ENCODE results near the gene SH3RF3. TPM values are rescaled to one million over a fixed set of nuclear protein-coding genes. Genes with fewer than 3 reads are reported as not detected.

SH3RF3 gene
- total RNA-seq, 2 donors from 2014 or later = 1.3 to 2.5 TPM

GRCh38 chr2:109455731-109456691 is 327.0 kb downstream of the SH3RF3 start:
- Histone ChIP-seq H3K27me3 (no peaks in the 10 kb centered on the region), H3K9ac (ENCODE audit: low read depth in 2 of 2, low read length in 2 of 2) (no peak overlapping the region), H3K4me1 (no peaks in the 10 kb centered on the region), H3K9me3 (no peaks in the 10 kb centered on the region), H3K27ac (no peak overlapping the region), H3K4me3 (no peak overlapping the region), H3K36me3 (no peaks in the 10 kb centered on the region)
- TF ChIP-seq CTCF (IDR thresholded peaks at IDR 0.05) = no peak
- no peak for DNase-seq
- intact Hi-C loops (cut with DNase I) = no loop called here

GRCh38 chr2:109456776-109457175 is 327.8 kb downstream of the SH3RF3 start:
- H3K9ac ChIP-seq (ENCODE audit: low read depth in 2 of 2, low read length in 2 of 2) = no peak overlapping the region
- intact Hi-C loops (cut with DNase I) = no loop called here
- H3K27me3 ChIP-seq = no peaks in the 10 kb centered on the region
- H3K4me3 ChIP-seq = no peak overlapping the region
- H3K4me1 ChIP-seq = no peaks in the 10 kb centered on the region
- no peak for TF ChIP-seq CTCF (IDR thresholded peaks at IDR 0.05)
- no peak for DNase-seq
- H3K36me3 ChIP-seq = no peaks in the 10 kb centered on the region
- H3K9me3 ChIP-seq = no peaks in the 10 kb centered on the region
- no peak overlapping the region for H3K27ac ChIP-seq

- Histone ChIP-seq H3K27ac (no peak overlapping the region), H3K36me3 (no peaks in the 10 kb centered on the region), H3K9ac (ENCODE audit: low read depth in 2 of 2, low read length in 2 of 2) (no peak overlapping the region), H3K4me3 (no peak overlapping the region), H3K9me3 (no peaks in the 10 kb centered on the region), H3K4me1 (no peaks in the 10 kb centered on the region), H3K27me3 (no peaks in the 10 kb centered on the region)
- intact Hi-C loops (cut with DNase I) = no loop called here
- no peak for TF ChIP-seq CTCF (IDR thresholded peaks at IDR 0.05)
- DNase-seq = no peak
These were observed 328.4 kb downstream of the SH3RF3 start for GRCh38 chr2:109457366-109457765.

- Histone ChIP-seq H3K27ac (no peak overlapping the region), H3K9me3 (no peaks in the 10 kb centered on the region), H3K27me3 (no peaks in the 10 kb centered on the region), H3K4me1 (no peaks in the 10 kb centered on the region), H3K36me3 (no peaks in the 10 kb centered on the region), H3K4me3 (no peak overlapping the region), H3K9ac (ENCODE audit: low read depth in 2 of 2, low read length in 2 of 2) (no peak overlapping the region)
- TF ChIP-seq CTCF (IDR thresholded peaks at IDR 0.05) = no peak
- intact Hi-C loops (cut with DNase I) = no loop called here
- no peak for DNase-seq
These were observed 328.8 kb downstream of the SH3RF3 start for GRCh38 chr2:109457794-109458193.

- DNase-seq = no peak
- H3K4me1 ChIP-seq = no peaks in the 10 kb centered on the region
- no peak overlapping the region for H3K9ac ChIP-seq (ENCODE audit: low read depth in 2 of 2, low read length in 2 of 2)
- no peaks in the 10 kb centered on the region for H3K27me3 ChIP-seq
- TF ChIP-seq CTCF (IDR thresholded peaks at IDR 0.05) = no peak
- intact Hi-C loops (cut with DNase I) = no loop called here
- H3K9me3 ChIP-seq = no peaks in the 10 kb centered on the region
- H3K36me3 ChIP-seq = no peaks in the 10 kb centered on the region
- H3K4me3 ChIP-seq = no peak overlapping the region
- H3K27ac ChIP-seq = no peak overlapping the region
These were observed 329.5 kb downstream of the SH3RF3 start for GRCh38 chr2:109458512-109458911.
